ENCODE measurements around the gene DMTF1.
"Not testable (repeated sequence)": the region's sequence is repeated elsewhere in the genome, so short reads cannot be mapped to it uniquely, and the experiment has no call there.

DMTF1 gene

GRCh38 chr7:87202208-87202607 lies 50.0 kb downstream of the DMTF1 start:
- DNase-seq, result no peak

- DNase-seq, result no peak
These were observed 50.5 kb downstream of the DMTF1 start for GRCh38 chr7:87202705-87203104.

DNA sequence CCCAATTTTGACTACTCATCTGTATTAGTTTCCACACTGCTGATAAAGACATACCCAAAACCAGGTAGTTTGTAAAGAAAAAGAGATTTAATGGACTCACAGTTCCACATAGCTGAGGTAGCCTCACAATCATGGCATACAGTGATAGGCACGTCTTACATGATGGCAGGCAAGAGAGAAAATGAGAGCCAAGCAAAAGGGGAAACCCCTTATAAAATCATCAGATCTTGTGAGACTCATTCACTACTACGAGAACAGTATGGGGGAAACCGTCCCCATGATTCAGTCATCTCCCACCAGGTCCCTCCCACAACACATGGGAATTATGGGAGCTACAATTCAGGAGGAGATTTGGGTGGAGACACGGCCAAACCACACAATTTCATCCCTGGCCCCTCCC lies 51.7 kb downstream of the DMTF1 start:
- not testable (repeated sequence) for DNase-seq

DNA sequence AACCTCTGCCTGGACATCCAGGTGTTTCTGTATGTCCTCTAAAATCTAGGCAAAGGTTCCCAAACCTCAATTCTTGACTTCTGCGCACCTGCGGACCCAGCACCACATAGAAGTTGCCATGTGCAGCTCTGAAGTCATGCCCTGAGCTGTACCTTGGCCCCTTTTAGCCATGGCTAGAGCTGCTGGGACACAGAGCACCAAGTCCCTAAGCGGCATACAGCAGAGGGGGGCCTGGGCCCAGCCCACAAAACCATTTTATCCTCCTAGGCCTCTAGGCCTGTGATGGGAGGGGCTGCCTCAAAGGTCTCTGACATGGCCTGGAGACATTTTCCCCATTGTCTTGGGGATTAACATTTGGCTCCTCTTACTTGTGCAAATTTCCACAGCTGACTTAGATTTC lies 52.7 kb downstream of the DMTF1 start:
- DNase-seq, result no peak

GRCh38 chr7:87205701-87206100 lies 53.4 kb downstream of the DMTF1 start:
- not testable (repeated sequence) for DNase-seq

DNA sequence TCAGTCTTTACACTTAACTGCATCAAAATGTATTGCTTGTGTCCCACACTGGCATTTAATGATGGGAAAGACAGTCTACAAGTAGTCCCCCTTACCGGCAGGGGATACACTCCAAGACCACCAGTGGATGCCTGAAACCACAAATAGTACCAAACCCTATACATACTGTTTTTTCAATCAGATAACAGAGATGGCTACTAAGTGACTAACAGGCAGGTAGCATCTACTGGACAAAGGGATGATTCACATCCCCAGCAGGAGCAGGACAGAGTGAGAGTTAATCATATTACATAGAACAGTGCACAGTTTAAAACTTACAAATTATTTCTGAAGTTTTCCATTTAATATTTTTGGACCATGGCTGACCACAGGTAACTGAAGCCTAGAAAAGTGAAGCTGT lies 54.1 kb downstream of the DMTF1 start:
- no peak for DNase-seq

DNA sequence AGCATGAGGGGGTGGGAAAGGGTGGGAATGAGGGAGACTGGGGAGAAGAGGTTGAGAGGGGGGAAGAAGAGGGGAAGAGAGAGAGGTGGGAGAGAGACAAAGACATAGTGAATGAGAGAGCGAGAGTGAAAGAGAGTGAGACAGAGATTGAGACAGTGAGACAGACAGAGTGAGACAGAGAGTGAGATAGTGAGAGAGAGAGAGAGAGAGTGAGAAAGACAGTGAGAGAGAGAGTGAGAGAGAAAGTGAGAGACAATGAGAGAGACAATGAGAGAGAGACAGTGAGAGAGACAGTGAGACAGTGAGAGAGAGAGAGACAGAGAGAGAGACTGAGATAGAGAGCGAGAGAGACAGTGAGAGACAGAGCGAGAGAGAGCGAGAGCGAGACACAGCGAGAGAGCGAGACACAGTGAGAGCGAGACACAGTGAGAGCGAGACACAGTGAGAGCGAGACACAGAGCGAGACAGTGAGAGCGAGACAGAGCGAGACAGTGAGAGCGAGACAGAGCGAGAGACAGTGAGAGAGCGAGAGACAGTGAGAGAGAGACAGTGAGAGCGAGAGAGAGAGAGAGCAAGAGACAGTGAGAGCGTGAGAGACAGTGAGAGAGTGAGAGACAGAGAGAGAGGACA lies 57.2 kb downstream of the DMTF1 start:
- DNase-seq, result no peak

- DNase-seq, result no peak
These were observed 58.3 kb downstream of the DMTF1 start for GRCh38 chr7:87210506-87210905.

DNA sequence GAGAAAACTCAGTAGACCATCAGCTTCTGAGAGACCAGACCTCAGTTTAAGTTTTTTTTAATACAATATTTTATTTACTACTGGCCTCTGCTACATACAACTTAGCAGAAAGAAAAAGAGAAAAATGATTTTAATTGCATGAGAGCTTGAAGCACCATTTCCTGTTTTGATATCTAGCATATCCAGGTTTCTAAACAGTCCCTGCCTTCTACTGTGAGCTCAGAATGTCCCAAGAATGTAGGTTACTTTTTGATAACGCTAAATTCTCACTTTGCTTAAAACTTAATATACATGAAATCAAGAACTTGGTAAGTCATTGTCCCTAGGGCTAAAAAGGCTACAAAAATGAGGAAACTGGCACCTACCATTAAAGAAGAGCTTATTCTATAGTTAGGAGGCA lies 60.2 kb downstream of the DMTF1 start:
- DNase-seq, result no peak

DNA sequence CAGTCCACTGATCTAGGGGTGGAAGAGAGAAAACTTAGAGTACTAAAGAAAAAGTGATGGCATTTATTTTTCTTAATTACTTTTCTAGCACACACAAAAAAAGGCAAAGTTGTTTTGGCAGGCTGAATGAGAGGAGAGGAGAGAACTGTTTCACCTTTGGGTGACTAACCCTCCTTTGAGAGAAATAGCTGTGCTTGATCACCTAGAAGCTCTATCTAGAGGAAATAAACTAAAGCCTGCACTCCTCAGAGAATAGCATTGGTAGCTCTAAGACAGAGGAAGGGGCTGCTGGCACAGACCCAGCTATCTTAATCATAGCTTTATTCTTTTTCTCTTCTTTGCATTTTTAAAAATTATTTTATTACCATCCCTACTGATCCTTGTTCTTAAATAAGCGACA lies 61.0 kb downstream of the DMTF1 start:
- DNase-seq, result no peak

DNA sequence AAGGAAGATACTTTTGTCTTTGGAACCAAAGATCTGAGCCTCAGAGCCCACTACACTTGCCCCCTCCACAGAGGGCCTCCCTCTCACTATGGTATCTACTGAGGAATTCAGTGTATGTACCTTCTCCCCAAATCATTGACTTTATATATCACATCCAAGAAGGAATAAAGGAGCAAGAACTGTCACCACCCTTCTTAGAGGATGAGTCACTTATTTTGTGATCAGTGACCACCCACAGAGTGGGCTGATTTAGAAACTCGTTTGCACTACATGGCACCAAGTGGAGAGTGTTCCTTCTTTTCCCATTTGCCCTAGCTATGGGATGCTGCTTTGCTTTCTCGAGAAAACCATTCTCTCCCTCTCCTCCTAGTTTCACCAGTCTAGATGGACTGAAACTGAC lies 61.6 kb downstream of the DMTF1 start:
- DNase-seq, result no peak

DNA sequence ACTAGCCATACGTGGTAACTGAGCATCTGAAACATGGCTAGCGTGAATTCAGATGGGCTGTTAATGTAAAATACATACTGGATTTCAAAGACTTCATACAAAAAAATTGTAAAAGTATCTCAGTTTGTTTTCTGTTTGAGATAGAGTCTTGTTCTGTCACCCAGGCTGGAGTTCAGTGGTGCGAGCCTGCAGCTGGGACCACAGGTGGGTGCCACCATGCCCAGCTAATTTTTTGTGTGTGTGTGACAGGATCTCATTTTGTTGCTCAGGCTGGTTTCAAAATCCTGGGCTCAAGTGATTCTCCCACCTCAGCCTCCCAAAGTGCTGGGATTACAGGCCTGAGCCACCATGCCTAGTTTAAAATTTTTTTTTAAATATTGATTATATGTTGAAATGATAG lies 62.8 kb downstream of the DMTF1 start:
- DNase-seq, result no peak

DNA sequence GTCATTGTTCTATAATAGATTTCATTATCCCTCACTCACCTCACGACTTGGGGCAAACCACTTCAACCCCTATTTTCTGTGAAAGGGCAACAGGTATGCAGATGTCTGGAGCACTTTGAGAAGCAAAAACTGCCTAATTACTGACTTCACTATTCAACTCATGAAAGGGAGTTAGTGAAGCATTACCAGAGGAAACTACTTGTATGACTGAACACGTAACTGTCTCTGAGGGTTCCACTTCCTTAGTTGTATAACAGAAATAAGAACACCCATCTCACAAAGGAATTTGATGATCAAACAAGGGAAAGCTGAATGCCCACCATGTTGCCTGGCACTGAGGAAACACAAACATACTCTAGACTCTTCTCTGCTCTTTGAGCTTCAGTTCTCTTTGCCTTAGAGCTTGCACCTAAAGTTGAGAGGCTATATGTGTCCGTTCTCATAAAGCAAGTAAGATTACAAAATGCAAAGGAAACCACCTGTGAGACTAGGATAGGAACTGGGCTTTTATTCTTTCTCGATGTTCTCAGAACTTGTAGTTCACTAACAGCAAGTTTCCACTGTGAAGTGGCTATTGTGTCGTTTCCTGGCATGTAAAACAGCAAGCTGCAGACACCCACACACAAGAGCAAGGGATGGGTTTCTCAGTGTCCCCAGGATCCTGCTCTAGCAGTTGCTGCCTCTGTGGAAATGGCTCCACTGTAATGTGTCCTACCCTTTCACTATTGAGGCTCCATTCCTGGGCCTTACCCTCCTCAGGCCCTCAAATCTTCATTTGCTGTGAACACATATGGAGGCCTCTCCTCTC lies 64.7 kb downstream of the DMTF1 start:
- DNase-seq, result peak; percentile 60

DNA sequence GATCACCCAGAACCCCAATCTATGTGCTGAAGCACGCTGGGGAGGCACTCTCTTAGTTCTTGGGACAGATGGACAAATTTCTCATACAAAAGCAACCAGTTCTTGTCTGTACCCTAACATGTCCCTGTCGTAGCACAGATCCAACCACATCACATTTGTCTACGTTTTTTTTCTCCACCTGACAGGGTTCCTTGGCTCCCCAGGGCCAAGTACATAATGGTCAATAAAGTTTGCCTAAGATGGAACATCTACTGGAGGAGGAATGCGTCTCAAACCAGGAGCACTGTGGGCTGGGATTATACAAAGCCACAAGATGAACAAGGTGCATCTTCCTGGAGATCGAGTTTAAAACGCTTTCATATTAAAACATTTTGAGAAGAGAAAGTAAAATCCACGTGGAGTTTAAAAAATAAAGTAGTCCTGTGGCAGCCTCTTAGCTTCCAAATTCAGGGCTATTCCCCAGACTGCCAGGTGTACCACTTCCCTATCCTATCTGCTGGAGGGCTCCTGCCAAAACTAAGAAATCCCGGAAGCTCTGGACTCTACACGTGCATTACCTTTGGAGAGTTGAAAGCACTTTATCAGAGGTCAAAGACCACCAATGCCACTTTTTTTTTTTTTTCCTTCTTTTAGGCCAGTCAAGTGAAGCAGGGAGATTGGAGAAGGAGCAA lies 65.9 kb downstream of the DMTF1 start:
- DNase-seq, result no peak

GRCh38 chr7:87218796-87219544 lies 66.7 kb downstream of the DMTF1 start:
- peak; percentile 53 for DNase-seq

DNA sequence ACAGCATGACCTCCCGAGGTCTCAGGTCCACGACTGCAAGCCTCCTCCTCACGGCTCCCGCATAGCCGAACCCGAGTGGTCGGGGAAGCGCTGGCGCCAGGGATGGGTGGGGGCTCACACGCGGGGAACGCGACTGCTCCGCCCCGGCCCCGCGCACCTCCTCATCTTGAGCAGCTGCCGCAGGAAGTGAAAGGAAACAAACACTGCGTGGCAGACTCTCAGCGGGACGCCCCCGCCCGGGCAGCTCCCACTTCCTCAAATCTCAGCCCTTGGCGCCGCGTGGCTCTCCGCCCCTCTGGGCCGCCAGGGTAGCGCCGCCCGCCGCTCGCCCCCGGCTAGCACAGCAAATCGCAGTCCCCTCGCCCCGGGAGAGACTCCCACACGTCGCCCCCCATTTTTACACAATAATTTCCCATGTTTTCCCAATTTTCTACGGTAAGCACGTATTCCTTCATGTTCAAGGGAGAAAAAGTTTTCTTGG lies 67.3 kb downstream of the DMTF1 start, which contains the start of gene TMEM243:
TMEM243 (minus strand) TSS at position 188 of the 481 bp plus-strand sequence. CDS start 229 bp downstream, outside the sequence.
- DNase-seq, result peak; percentile 84

- peak; percentile 82 for DNase-seq
These were observed 67.9 kb downstream of the DMTF1 start for GRCh38 chr7:87220026-87220733.

GRCh38 chr7:87220734-87221215 lies 68.5 kb downstream of the DMTF1 start:
- no peak for DNase-seq

- no peak for DNase-seq
These were observed 71.4 kb downstream of the DMTF1 start for GRCh38 chr7:87223666-87224065.

GRCh38 chr7:87225696-87226095 lies 73.4 kb downstream of the DMTF1 start:
- no peak for DNase-seq

DNA sequence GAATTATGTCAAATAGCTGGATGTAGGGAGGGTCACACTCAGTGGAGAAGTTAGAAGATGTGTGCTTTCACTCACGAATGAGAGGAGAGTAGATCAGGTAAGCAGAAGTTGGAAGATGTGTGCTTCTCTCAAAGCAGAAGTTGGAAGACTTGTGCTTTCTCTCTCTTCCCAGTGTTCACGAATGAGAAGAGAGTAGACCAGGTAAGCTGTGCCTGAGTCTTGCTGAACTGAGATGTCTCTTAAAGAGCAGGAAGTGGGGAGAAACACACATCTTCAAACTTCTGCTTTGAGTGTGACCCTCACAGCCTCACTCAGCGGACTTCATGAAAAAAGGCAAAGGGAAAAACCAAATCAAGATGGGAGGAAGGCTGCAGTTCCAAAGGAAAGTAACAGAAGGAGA lies 74.2 kb downstream of the DMTF1 start:
- DNase-seq, result no peak

DNA sequence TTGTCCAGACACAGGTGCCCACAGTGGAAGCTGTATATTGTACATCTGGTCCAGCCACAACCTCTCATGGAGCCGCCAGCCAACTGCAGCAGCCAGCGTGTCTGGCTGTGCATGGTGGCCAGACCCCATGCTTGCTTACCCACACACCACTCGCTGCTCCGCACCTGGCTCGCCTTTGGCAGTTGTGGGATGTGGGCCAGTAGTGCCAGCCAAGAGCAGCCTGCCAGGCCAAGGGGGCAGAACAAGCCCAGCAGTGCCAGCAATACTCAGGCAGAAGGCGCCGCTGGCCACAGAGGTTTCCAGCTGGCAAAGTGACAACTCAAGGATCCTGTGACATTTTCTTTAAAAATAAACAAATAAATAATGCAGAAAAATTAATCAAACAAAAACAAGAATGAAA lies 79.0 kb downstream of the DMTF1 start:
- no peak for DNase-seq
